ENCODE measurements around the gene ADAMTS13. TPM values are rescaled to one million over a fixed set of nuclear protein-coding genes. Genes with fewer than 3 reads are reported as not detected.

ADAMTS13 gene
- polyA plus RNA-seq, 1 donor from 2014 or later, result 13.5 TPM

- TF ChIP-seq SMC3 (conservative IDR thresholded peaks at IDR 0.05; ENCODE audit: poor library complexity), result no peak
- TF ChIP-seq POLR2AphosphoS5 (IDR thresholded peaks at IDR 0.05), result no peak
- TF ChIP-seq EZH2 (IDR thresholded peaks at IDR 0.05; ENCODE audit: borderline replicate concordance, insufficient read depth, low read length, poor library complexity, severe bottlenecking), result no peak
- no peak for TF ChIP-seq TAF1 (IDR thresholded peaks at IDR 0.05; ENCODE audit: low read depth)
- TF ChIP-seq MXI1 (conservative IDR thresholded peaks at IDR 0.05; ENCODE audit: poor library complexity, severe bottlenecking), result no peak
- no peak for TF ChIP-seq RAD21 (conservative IDR thresholded peaks at IDR 0.05)
- no peak for TF ChIP-seq REST (IDR thresholded peaks at IDR 0.05; ENCODE audit: borderline replicate concordance)
- no peak for TF ChIP-seq CTCF (IDR thresholded peaks at IDR 0.05; ENCODE audit: poor library complexity, severe bottlenecking)
- H3F3A ChIP-seq (ENCODE audit: insufficient read depth, low read length, poor library complexity, severe bottlenecking), result no peaks in the 10 kb centered on the region
- H3K79me2 ChIP-seq (replicated peaks; ENCODE audit: insufficient read depth, low read length), result no peaks in the 10 kb centered on the region
- H2AFZ ChIP-seq (ENCODE audit: low read depth, low read length), result no peak overlapping the region
- no peaks in the 10 kb centered on the region for H4K20me1 ChIP-seq (ENCODE audit: insufficient read depth)
- no peak overlapping the region for H3K27ac ChIP-seq (ENCODE audit: low read length)
- H3K4me2 ChIP-seq (ENCODE audit: low read length), result no peak overlapping the region
- no peaks in the 10 kb centered on the region for H3K9me2 ChIP-seq (ENCODE audit: insufficient read depth, low read length)
- no peaks in the 10 kb centered on the region for H3K9me3 ChIP-seq (ENCODE audit: low read length)
- H3K9ac ChIP-seq (ENCODE audit: low read length), result no peak overlapping the region
- no peaks in the 10 kb centered on the region for H3K27me3 ChIP-seq (ENCODE audit: insufficient read depth, low read depth, low read length)
- no peak overlapping the region for H3K4me3 ChIP-seq (ENCODE audit: low read length)
- no peaks in the 10 kb centered on the region for H3K36me3 ChIP-seq (ENCODE audit: insufficient read depth, low read length)
These were observed 15.8 kb downstream of the ADAMTS13 start for GRCh38 chr9:133437753-133438531.

GRCh38 chr9:133439337-133439736 is 17.2 kb downstream of the ADAMTS13 start:
- Histone ChIP-seq H3K9me2 (ENCODE audit: insufficient read depth, low read length) (no peaks in the 10 kb centered on the region), H3K27me3 (ENCODE audit: insufficient read depth, low read depth, low read length) (no peaks in the 10 kb centered on the region), H3K9me3 (ENCODE audit: low read length) (no peaks in the 10 kb centered on the region), H3K79me2 (replicated peaks; ENCODE audit: insufficient read depth, low read length) (no peaks in the 10 kb centered on the region), H4K20me1 (ENCODE audit: insufficient read depth) (no peaks in the 10 kb centered on the region), H3K4me3 (ENCODE audit: low read length) (no peak overlapping the region), H3K36me3 (ENCODE audit: insufficient read depth, low read length) (no peaks in the 10 kb centered on the region), H2AFZ (ENCODE audit: low read depth, low read length) (no peak overlapping the region), H3F3A (ENCODE audit: insufficient read depth, low read length, poor library complexity, severe bottlenecking) (no peaks in the 10 kb centered on the region), H3K9ac (ENCODE audit: low read length) (no peak overlapping the region), H3K4me2 (ENCODE audit: low read length) (no peak overlapping the region), H3K27ac (ENCODE audit: low read length) (no peak overlapping the region)
- TF ChIP-seq CTCF (IDR thresholded peaks at IDR 0.05; ENCODE audit: poor library complexity, severe bottlenecking), result no peak
- TF ChIP-seq MXI1 (conservative IDR thresholded peaks at IDR 0.05; ENCODE audit: poor library complexity, severe bottlenecking), result no peak
- no peak for TF ChIP-seq SMC3 (conservative IDR thresholded peaks at IDR 0.05; ENCODE audit: poor library complexity)
- TF ChIP-seq RAD21 (conservative IDR thresholded peaks at IDR 0.05), result no peak
- TF ChIP-seq EZH2 (IDR thresholded peaks at IDR 0.05; ENCODE audit: borderline replicate concordance, insufficient read depth, low read length, poor library complexity, severe bottlenecking), result no peak
- TF ChIP-seq POLR2AphosphoS5 (IDR thresholded peaks at IDR 0.05), result no peak
- no peak for TF ChIP-seq EP300 (conservative IDR thresholded peaks at IDR 0.05; ENCODE audit: poor library complexity, severe bottlenecking)
- TF ChIP-seq REST (IDR thresholded peaks at IDR 0.05; ENCODE audit: borderline replicate concordance), result no peak
- TF ChIP-seq TAF1 (IDR thresholded peaks at IDR 0.05; ENCODE audit: low read depth), result no peak
